C4-2B (cell line): Measurements from ENCODE around the gene KRTAP5-7.

Experiments
- ZFX ChIP-seq: fragments of 450-650 bp; IDR thresholded peaks from 2 replicates; pipeline ENCODE4 v1.6.1; 2017
- TF ChIP-seq, protein P1 (sequence below): fragments of 450-650 bp; conservative IDR thresholded peaks from 2 replicates; pipeline ENCODE4 v1.5.1; 2017; ENCODE audit warnings: mild to moderate bottlenecking

DNA sequence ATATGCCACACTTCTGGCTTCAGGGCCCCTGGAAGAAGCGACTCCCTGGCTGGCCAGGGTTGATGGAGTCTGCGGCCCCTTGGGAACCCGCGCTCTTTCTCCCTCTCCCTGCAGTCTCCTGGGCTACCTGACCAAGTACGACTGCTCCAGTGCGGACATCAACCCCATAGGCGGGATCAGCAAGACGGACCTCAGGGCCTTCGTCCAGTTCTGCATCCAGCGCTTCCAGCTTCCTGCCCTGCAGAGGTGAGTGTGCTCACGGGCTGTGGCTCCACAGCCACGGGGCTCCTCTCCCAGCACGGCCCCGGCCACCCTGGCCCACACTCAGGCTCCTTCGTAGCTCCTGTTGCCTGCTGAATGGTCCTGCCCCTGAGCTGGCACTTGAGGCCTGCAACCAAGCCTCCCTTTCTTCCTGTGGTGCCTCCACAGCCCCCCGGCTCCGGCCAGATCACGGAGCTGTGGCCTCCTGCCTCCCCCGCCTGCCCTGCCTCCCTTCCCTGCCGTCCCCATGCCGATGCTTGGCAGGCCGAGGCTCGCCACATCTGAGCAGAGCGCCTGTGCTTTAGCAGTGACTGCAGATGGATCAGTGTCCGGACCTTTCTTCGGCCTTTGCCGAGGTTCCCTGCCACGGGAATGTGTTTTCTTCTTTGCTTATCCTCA lies 36.2 kb upstream of the KRTAP5-7 start:
- TF ChIP-seq, protein P1, sequence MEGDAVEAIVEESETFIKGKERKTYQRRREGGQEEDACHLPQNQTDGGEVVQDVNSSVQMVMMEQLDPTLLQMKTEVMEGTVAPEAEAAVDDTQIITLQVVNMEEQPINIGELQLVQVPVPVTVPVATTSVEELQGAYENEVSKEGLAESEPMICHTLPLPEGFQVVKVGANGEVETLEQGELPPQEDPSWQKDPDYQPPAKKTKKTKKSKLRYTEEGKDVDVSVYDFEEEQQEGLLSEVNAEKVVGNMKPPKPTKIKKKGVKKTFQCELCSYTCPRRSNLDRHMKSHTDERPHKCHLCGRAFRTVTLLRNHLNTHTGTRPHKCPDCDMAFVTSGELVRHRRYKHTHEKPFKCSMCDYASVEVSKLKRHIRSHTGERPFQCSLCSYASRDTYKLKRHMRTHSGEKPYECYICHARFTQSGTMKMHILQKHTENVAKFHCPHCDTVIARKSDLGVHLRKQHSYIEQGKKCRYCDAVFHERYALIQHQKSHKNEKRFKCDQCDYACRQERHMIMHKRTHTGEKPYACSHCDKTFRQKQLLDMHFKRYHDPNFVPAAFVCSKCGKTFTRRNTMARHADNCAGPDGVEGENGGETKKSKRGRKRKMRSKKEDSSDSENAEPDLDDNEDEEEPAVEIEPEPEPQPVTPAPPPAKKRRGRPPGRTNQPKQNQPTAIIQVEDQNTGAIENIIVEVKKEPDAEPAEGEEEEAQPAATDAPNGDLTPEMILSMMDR: no peak
- no peak for TF ChIP-seq ZFX
